ENCODE results near the gene ARAP3. TPM values are rescaled to one million over a fixed set of nuclear protein-coding genes. Genes with fewer than 3 reads are reported as not detected.
"Not testable (repeated sequence)": the region's sequence is repeated elsewhere in the genome, so short reads cannot be mapped to it uniquely, and the experiment has no call there.

The ARAP3 gene
- total and polyA plus RNA-seq, 8 donors, result 1.2 to 11.9 (median 2.3) TPM

GRCh38 chr5:141613344-141613743 lies 68.7 kb downstream of the ARAP3 start:
- FAIRE-seq (no peak), ATAC-seq (no peak), DNase-seq (no peak)
- intact Hi-C loops (cut with DNase I), result no loop called here
- Histone ChIP-seq H3K27me3 (no peaks in the 10 kb centered on the region), H3K27ac (no peak overlapping the region), H3K36me3 (no peaks in the 10 kb centered on the region), H3K4me3 (no peak overlapping the region), H3K4me1 (peaks cover 32 to 58% (median 35%) of the 10 kb centered on the region in 3 donors), H3K9me3 (no peaks in the 10 kb centered on the region)
- TF ChIP-seq CTCF (IDR thresholded peaks at IDR 0.05), result no peak

- H3K27me3 ChIP-seq, result no peaks in the 10 kb centered on the region
- DNase-seq (no peak), FAIRE-seq (no peak), ATAC-seq (no peak)
- WGBS, 2 donors, result 91 to 97% methylated on average over 3 of the region's 3 CpGs
- intact Hi-C loops (cut with DNase I), result no loop called here
- H3K27ac ChIP-seq, result no peak overlapping the region
- H3K9me3 ChIP-seq, result no peaks in the 10 kb centered on the region
- H3K4me3 ChIP-seq, result no peak overlapping the region
- no peak for TF ChIP-seq CTCF (IDR thresholded peaks at IDR 0.05)
- peaks cover 33 to 68% (median 47%) of the 10 kb centered on the region in 3 donors for H3K4me1 ChIP-seq
- H3K36me3 ChIP-seq, result no peaks in the 10 kb centered on the region
Measured at GRCh38 chr5:141611289-141611688, 70.7 kb downstream of the ARAP3 start.

GRCh38 chr5:141609921-141610320 lies 72.1 kb downstream of the ARAP3 start:
- H3K27me3 ChIP-seq; intact Hi-C loops (cut with DNase I); DNase-seq; H3K36me3 ChIP-seq; H3K4me3 ChIP-seq; H3K9me3 ChIP-seq; FAIRE-seq; ATAC-seq: not testable (repeated sequence)
- Histone ChIP-seq H3K4me1 (peaks cover 26 to 70% (median 43%) of the 10 kb centered on the region in 3 donors), H3K27ac (peak overlapping the region in 2 of 4 donors; percentile 65 to 69)
- WGBS, 2 donors, result 95 to 98% methylated on average over 7 of the region's 7 CpGs

- H3K4me1 ChIP-seq, result peaks cover 26 to 73% (median 43%) of the 10 kb centered on the region in 3 donors
- intact Hi-C loops (cut with DNase I), result no loop called here
- H3K36me3 ChIP-seq, result no peaks in the 10 kb centered on the region
- WGBS, 2 donors, result 18 to 25% methylated on average over 3 of the region's 3 CpGs
- peak overlapping the region in 3 of 4 donors; percentile 26 to 69 (median 65) for H3K27ac ChIP-seq
- H3K27me3 ChIP-seq, result no peaks in the 10 kb centered on the region
- H3K4me3 ChIP-seq, result no peak overlapping the region
- DNase-seq, result no peak
- no peaks in the 10 kb centered on the region for H3K9me3 ChIP-seq
- ATAC-seq, result no peak
- no peak for TF ChIP-seq CTCF (IDR thresholded peaks at IDR 0.05)
- FAIRE-seq, result no peak
Measured at GRCh38 chr5:141609044-141609443, 73.0 kb downstream of the ARAP3 start.

GRCh38 chr5:141608557-141608956 lies 73.5 kb downstream of the ARAP3 start:
- H3K36me3 ChIP-seq, result no peaks in the 10 kb centered on the region
- no peaks in the 10 kb centered on the region for H3K27me3 ChIP-seq
- WGBS, 2 donors, result 9 to 15% methylated on average over 1 of the region's 1 CpG
- DNase-seq (no peak), FAIRE-seq (no peak), ATAC-seq (peak; percentile 80 to 94 (median 90))
- H3K4me3 ChIP-seq, result no peak overlapping the region
- H3K9me3 ChIP-seq, result no peaks in the 10 kb centered on the region
- peak overlapping the region in 3 of 4 donors; percentile 26 to 69 (median 65) for H3K27ac ChIP-seq
- peaks cover 26 to 73% (median 43%) of the 10 kb centered on the region in 3 donors for H3K4me1 ChIP-seq
- no peak for TF ChIP-seq CTCF (IDR thresholded peaks at IDR 0.05)
- intact Hi-C loops (cut with DNase I), result no loop called here
